T-cell (primary cell): Measurements from ENCODE around the gene MORN1. TPM values are rescaled to one million over a fixed set of nuclear protein-coding genes. Genes with fewer than 3 reads are reported as not detected.
A peak's percentile ranks its signal among the peaks of the same experiment; 100 is the strongest.

Source experiments
- ATAC-seq, 4 experiments: fragments of 200-7000 bp in 3 of 4; fragments of 150-1000 bp in 1 of 4; cut with Tn5 transposase; replicated peaks in 1 of 4; 1 replicate in 3 of 4; 2 replicates in 1 of 4; pipeline ENCODE4 v1.10.0; 2021; ENCODE audit warnings: moderate library complexity in 3 of 4, mild to moderate bottlenecking in 2 of 4, moderate number of reproducible peaks in 1 of 4
- CTCF ChIA-PET, 2 donors: fragments of 300-600 bp; sonication (Branson Sonifier 250); formaldehyde crosslinking; loops; one replicate each; lab custom pipeline; 2022; ENCODE audit warnings: antibody characterized with exemption in 2 of 2; lab: Charles Lee
- POLR2A ChIA-PET, 2 donors: fragments of 300-600 bp; sonication (Branson Sonifier 250); formaldehyde crosslinking; loops; one replicate each; lab custom pipeline; 2022; ENCODE audit warnings: antibody characterized with exemption in 2 of 2; lab: Charles Lee
- DNase-seq, 35 experiments: peaks; one replicate each; pipeline versions ENCODE4 v3.0.0 to v3.0.0-alpha.2; 2013 to 2023
- H3K27ac ChIP-seq: one replicate; pipeline ENCODE4 v1.5.1; 2013; ENCODE audit warnings: low read length
- H3K27me3 ChIP-seq, 2 experiments: replicated peaks in 1 of 2; 1 replicate in 1 of 2; 2 replicates in 1 of 2; pipeline versions ENCODE4 v1.6.1 to v1.7.0; 2013; ENCODE audit warnings: low read length in 1 of 2, mixed read lengths in 1 of 2; ENCODE audit not compliant: control insufficient read depth in 2 of 2, insufficient read depth in 2 of 2; ENCODE audit errors: extremely low read depth in 1 of 2
- H3K36me3 ChIP-seq, 2 donors: 1 replicate in 1 of 2; 2 replicates in 1 of 2; pipeline versions ENCODE4 v1.6.1 to v1.7.0; 2013; ENCODE audit warnings: low read length in 1 of 2; ENCODE audit not compliant: control insufficient read depth in 2 of 2, insufficient read depth in 1 of 2; ENCODE audit errors: extremely low read depth in 1 of 2
- H3K4me1 ChIP-seq, 2 experiments: 1 replicate in 1 of 2; 2 replicates in 1 of 2; pipeline versions ENCODE4 v1.6.1 to v1.7.0; 2013; ENCODE audit warnings: low read length in 2 of 2, mixed read lengths in 1 of 2; ENCODE audit not compliant: insufficient read depth in 2 of 2, control insufficient read depth in 1 of 2; ENCODE audit errors: extremely low read depth in 1 of 2
- H3K4me3 ChIP-seq, 2 donors: 1 replicate in 1 of 2; 2 replicates in 1 of 2; pipeline versions ENCODE4 v1.5.1 to v1.7.0; 2013; ENCODE audit warnings: mild to moderate bottlenecking in 2 of 2, low read length in 1 of 2, moderate library complexity in 1 of 2; ENCODE audit not compliant: control insufficient read depth in 1 of 2; ENCODE audit errors: extremely low read depth in 1 of 2
- H3K9me3 ChIP-seq: 2 replicates; pipeline ENCODE4 v1.7.0; 2013
- H3K27ac Mint-ChIP-seq, 2 donors: one replicate each; pipeline ENCODE4 v1.8.0; 2020 to 2021; ENCODE audit warnings: mild to moderate bottlenecking in 2 of 2, mixed read lengths in 2 of 2
- H3K27me3 Mint-ChIP-seq, 2 donors: one replicate each; pipeline ENCODE4 v1.8.0; 2021 to 2022; ENCODE audit warnings: mixed read lengths in 2 of 2
- H3K36me3 Mint-ChIP-seq: one replicate; pipeline ENCODE4 v1.8.0; 2021; ENCODE audit warnings: mixed read lengths
- H3K4me1 Mint-ChIP-seq, 3 donors: one replicate each; pipeline ENCODE4 v1.8.0; 2020 to 2022; ENCODE audit warnings: mixed read lengths in 3 of 3, mild to moderate bottlenecking in 1 of 3
- H3K4me3 Mint-ChIP-seq, 3 donors: one replicate each; pipeline ENCODE4 v1.8.0; 2020 to 2022; ENCODE audit warnings: mild to moderate bottlenecking in 3 of 3, mixed read lengths in 3 of 3, moderate library complexity in 3 of 3
- H3K9me3 Mint-ChIP-seq, 3 donors: one replicate each; pipeline ENCODE4 v1.8.0; 2020 to 2022; ENCODE audit warnings: mixed read lengths in 3 of 3
- WGBS: methylation state at CpG from one replicate; pipeline ENCODE4 v1.1.5; 2013; ENCODE audit warnings: missing lambda C conversion rate; ENCODE audit not compliant: insufficient coverage; 5-methylcytosine and 5-hydroxymethylcytosine counted together
- total RNA-seq, 35 experiments: library from RNA in 6 of 35; stranded (reverse) in 6 of 35; fragments of 120-200 nt in 1 of 35; gene quantifications; one replicate each; pipeline versions ENCODE4 v1.2.1 to v1.2.4 and lab custom pipeline; 2013 to 2026

Gene MORN1
- total RNA-seq, 5 donors from 2014 or later (not counting 1 experiment from before 2014, with no cell fraction given), result 8.2 to 17.5 (median 13.2) TPM

- peak overlapping the region; percentile 78 to 81 (median 78) for H3K4me3 Mint-ChIP-seq
- no peaks in the 10 kb centered on the region for H3K36me3 Mint-ChIP-seq
- WGBS, result 49% methylated on average over 28 of the region's 28 CpGs
- peaks cover 31 to 56% (median 41%) of the 10 kb centered on the region in 3 donors for H3K4me1 Mint-ChIP-seq
- H3K27me3 ChIP-seq, result no peaks in the 10 kb centered on the region
- peaks cover 4 to 8% of the 10 kb centered on the region in 2 donors for H3K36me3 ChIP-seq
- peak overlapping the region; percentile 57 to 58 for H3K4me3 ChIP-seq
- no peaks in the 10 kb centered on the region for H3K9me3 Mint-ChIP-seq
- H3K27ac ChIP-seq, result peak overlapping the region; percentile 61
- POLR2A ChIA-PET, result no interaction called here
- H3K9me3 ChIP-seq, result no peaks in the 10 kb centered on the region
- peaks cover 24 to 58% of the 10 kb centered on the region in 2 experiments for H3K4me1 ChIP-seq
- peak overlapping the region; percentile 89 to 97 for H3K27ac Mint-ChIP-seq
- ATAC-seq (no peak), DNase-seq (peak in 6 of 35 experiments; percentile 14 to 32 (median 23))
- no peaks in the 10 kb centered on the region for H3K27me3 Mint-ChIP-seq
- CTCF ChIA-PET, result interaction anchor here in 1 of 2 donors (0.6 kb wide), 2 partner anchors 149 to 219 kb away, joined by 3 to 4 read pairs; partner anchors contain the start of gene FAAP20
Observed at GRCh38 chr1:2413495-2414296, 22.3 kb upstream of the MORN1 start.

- Histone ChIP-seq H3K4me3 (peak overlapping the region; percentile 57 to 58), H3K4me1 (peaks cover 24 to 58% of the 10 kb centered on the region in 2 experiments), H3K9me3 (no peaks in the 10 kb centered on the region), H3K36me3 (peaks cover 8 to 10% of the 10 kb centered on the region in 2 donors), H3K27ac (peak overlapping the region; percentile 61), H3K27me3 (no peaks in the 10 kb centered on the region)
- POLR2A ChIA-PET, result no interaction called here
- Mint-ChIP-seq H3K36me3 (no peaks in the 10 kb centered on the region), H3K4me1 (peaks cover 31 to 50% (median 39%) of the 10 kb centered on the region in 3 donors), H3K27ac (no peak overlapping the region), H3K27me3 (no peaks in the 10 kb centered on the region), H3K9me3 (no peaks in the 10 kb centered on the region), H3K4me3 (peak overlapping the region; percentile 78 to 81 (median 78))
- WGBS, result under 1% methylated on average over 53 of the region's 66 CpGs
- ATAC-seq, result peak in 3 of 4 experiments; percentile 30 to 45 (median 35)
- peak in 3 of 35 experiments; percentile 10 to 21 (median 12) for DNase-seq
- CTCF ChIA-PET, result interaction anchor here in 1 of 2 donors (0.6 kb wide), 1 partner anchor 218 kb away, joined by 3 read pairs; the partner anchor contains the start of gene FAAP20
Observed at GRCh38 chr1:2412773-2413494, 21.6 kb upstream of the MORN1 start.

- peak within 1 kb of the TSS; percentile 59 to 79 for H3K27ac Mint-ChIP-seq
- H3K4me1 Mint-ChIP-seq, result peaks cover 31 to 49% (median 39%) of the 10 kb centered on the region in 3 donors
- peak; percentile 91 to 99 (median 97) for DNase-seq
- H3K36me3 Mint-ChIP-seq, result peaks cover 4% of the 10 kb centered on the region
- peak within 1 kb of the TSS; percentile 79 to 84 (median 81) for H3K4me3 Mint-ChIP-seq
- H3K27me3 Mint-ChIP-seq, result no peaks in the 10 kb centered on the region
- Histone ChIP-seq H3K27ac (peak within 1 kb of the TSS; percentile 64), H3K27me3 (no peaks in the 10 kb centered on the region), H3K4me1 (peaks cover 24 to 54% of the 10 kb centered on the region in 2 experiments), H3K4me3 (peak within 1 kb of the TSS; percentile 60 to 76), H3K9me3 (no peaks in the 10 kb centered on the region), H3K36me3 (peaks cover 8 to 15% of the 10 kb centered on the region in 2 donors)
- under 1% methylated on average over 49 of the region's 55 CpGs for WGBS
- CTCF ChIA-PET, result no interaction called here
- ATAC-seq, result peak; percentile 88 to 94 (median 90)
- H3K9me3 Mint-ChIP-seq, result no peaks in the 10 kb centered on the region
- POLR2A ChIA-PET, result no interaction called here
Observed at GRCh38 chr1:2412395-2412772, 21.0 kb upstream of the MORN1 start, which contains the start of gene PEX10. Gene PEX10 (minus strand): TSS chr1:2412564. CDS start chr1:2412502, 62 bp downstream.

- CTCF ChIA-PET, result no interaction called here
- H3K4me1 Mint-ChIP-seq, result peaks cover 28 to 45% (median 34%) of the 10 kb centered on the region in 3 donors
- Histone ChIP-seq H3K27me3 (no peaks in the 10 kb centered on the region), H3K36me3 (peaks cover 8 to 20% of the 10 kb centered on the region in 2 donors), H3K27ac (peak overlapping the region; percentile 64), H3K4me1 (peaks cover 23 to 49% of the 10 kb centered on the region in 2 experiments), H3K9me3 (no peaks in the 10 kb centered on the region), H3K4me3 (peak overlapping the region; percentile 60 to 76)
- ATAC-seq, result peak; percentile 20 to 33 (median 26)
- WGBS, result 8% methylated on average over 38 of the region's 38 CpGs
- POLR2A ChIA-PET, result no interaction called here
- H3K36me3 Mint-ChIP-seq, result peaks cover 4% of the 10 kb centered on the region
- peak overlapping the region; percentile 39 to 79 for H3K27ac Mint-ChIP-seq
- DNase-seq, result peak in 3 of 35 experiments; percentile 11 to 13 (median 13)
- H3K27me3 Mint-ChIP-seq, result no peaks in the 10 kb centered on the region
- H3K9me3 Mint-ChIP-seq, result no peaks in the 10 kb centered on the region
- peak overlapping the region; percentile 79 to 84 (median 80) for H3K4me3 Mint-ChIP-seq
Observed at GRCh38 chr1:2411801-2412394, 20.5 kb upstream of the MORN1 start.

- CTCF ChIA-PET, result no interaction called here
- H3K27ac Mint-ChIP-seq, result no peak overlapping the region
- no peak overlapping the region for H3K4me3 Mint-ChIP-seq
- no peaks in the 10 kb centered on the region for H3K9me3 Mint-ChIP-seq
- peaks cover 17 to 28% of the 10 kb centered on the region in 2 donors for H3K36me3 ChIP-seq
- no peak for ATAC-seq
- H3K9me3 ChIP-seq, result no peaks in the 10 kb centered on the region
- no peak overlapping the region for H3K27ac ChIP-seq
- POLR2A ChIA-PET, result no interaction called here
- H3K4me1 ChIP-seq, result peaks cover 14 to 27% of the 10 kb centered on the region in 2 experiments
- H3K27me3 Mint-ChIP-seq, result no peaks in the 10 kb centered on the region
- peaks cover 4% of the 10 kb centered on the region for H3K36me3 Mint-ChIP-seq
- peaks cover 10 to 24% (median 15%) of the 10 kb centered on the region in 3 donors for H3K4me1 Mint-ChIP-seq
- WGBS, result 95% methylated on average over 10 of the region's 12 CpGs
- no peak overlapping the region for H3K4me3 ChIP-seq
- DNase-seq, result no peak
- H3K27me3 ChIP-seq, result no peaks in the 10 kb centered on the region
Observed at GRCh38 chr1:2409745-2410144, 18.4 kb upstream of the MORN1 start.
